K562 (cell line): ENCODE results near the gene GMEB2. TPM values are rescaled to one million over a fixed set of nuclear protein-coding genes. Genes with fewer than 3 reads are reported as not detected.
A peak's percentile ranks its signal among the peaks of the same experiment; 100 is the strongest.

Source experiments
- ATAC-seq: fragments of 200-7000 bp; cut with Tn5 transposase; 3 replicates; pipeline ENCODE4 v1.9.1; 2020; ENCODE audit warnings: moderate library complexity
- BruUV-seq: library from RNA; stranded (reverse); fragments of 400-500 nt; replicated peaks from 2 replicates; lab custom pipeline; 2021; lab: Mats Ljungman, UMichigan
- CTCF ChIA-PET: fragments of 300-600 bp; formaldehyde crosslinking; extraction: SDS; loops from one replicate; lab custom pipeline; 2021; ENCODE audit warnings: low intra/inter-chr PET ratio; lab: Yijun Ruan, JAX
- POLR2A ChIA-PET: fragments of 300-600, 350-650 bp; sonication (Branson Sonifier 250); formaldehyde crosslinking; extraction: SDS; loops from one replicate; lab custom pipeline; 2021; ENCODE audit warnings: antibody characterized with exemption, inconsistent platforms; lab: Yijun Ruan, JAX
- DNase-seq, 4 experiments: peaks; one replicate each; pipeline versions ENCODE4 v3.0.0 to v3.0.0-alpha.2; 2011 to 2018; ENCODE audit warnings: low spot score in 3 of 4, mixed read lengths in 3 of 4; ENCODE audit errors: extremely low read depth in 1 of 4
- FAIRE-seq: peaks from 2 replicates; lab custom pipeline; 2011; peaks lifted over from hg19 to GRCh38; lab: Jason Lieb, UNC
- H2AFZ ChIP-seq: 2 replicates; pipeline ENCODE4 v1.6.0; 2011; ENCODE audit warnings: low read depth, low read length, control low read depth, inconsistent platforms
- H3K27ac ChIP-seq: fragments of 200-600 bp; 3 replicates; pipeline ENCODE4 v1.8.0; 2011; ENCODE audit warnings: low read depth, mild to moderate bottlenecking, control low read depth, inconsistent platforms, low read length, moderate library complexity, mixed read lengths; ENCODE audit errors: extremely low read depth
- H3K27me3 ChIP-seq, 2 experiments: fragments of 300-600 bp in 1 of 2; 2 replicates in 1 of 2; 3 replicates in 1 of 2; pipeline versions ENCODE4 v1.6.0 to v1.8.0; 2011; ENCODE audit warnings: inconsistent platforms in 2 of 2, low read length in 2 of 2, mild to moderate bottlenecking in 1 of 2, mixed read lengths in 1 of 2, moderate library complexity in 1 of 2; ENCODE audit not compliant: control insufficient read depth in 2 of 2, insufficient read depth in 2 of 2
- H3K36me3 ChIP-seq: fragments of 300-600 bp; 3 replicates; pipeline ENCODE4 v1.8.0; 2011; ENCODE audit warnings: mild to moderate bottlenecking, low read length, inconsistent platforms; ENCODE audit not compliant: control insufficient read depth, insufficient read depth
- H3K4me1 ChIP-seq, 2 experiments: fragments of 200-600 bp in 1 of 2; replicated peaks in 1 of 2; 2 replicates in 1 of 2; 3 replicates in 1 of 2; pipeline versions ENCODE4 v1.5.1 to v1.8.0; 2011; ENCODE audit warnings: inconsistent platforms in 2 of 2, low read length in 2 of 2, mild to moderate bottlenecking in 1 of 2, mixed read lengths in 1 of 2, moderate library complexity in 1 of 2; ENCODE audit not compliant: control insufficient read depth in 2 of 2, insufficient read depth in 2 of 2
- H3K4me2 ChIP-seq: 2 replicates; pipeline ENCODE4 v1.6.1; 2011; ENCODE audit warnings: low read length, control low read depth, inconsistent platforms, mixed read lengths; ENCODE audit not compliant: insufficient read depth
- H3K4me3 ChIP-seq: fragments of 200-600 bp; sonication (generic), shearing (Covaris generic); 2 replicates; pipeline ENCODE4 v1.5.1; 2016; ENCODE audit warnings: control low read depth, inconsistent platforms
- H3K79me2 ChIP-seq: fragments of 200-600 bp; 3 replicates; pipeline ENCODE4 v1.8.0; 2011; ENCODE audit warnings: low read length, inconsistent platforms; ENCODE audit not compliant: control insufficient read depth, insufficient read depth
- H3K9ac ChIP-seq, 2 experiments: 2 replicates each; pipeline versions ENCODE4 v1.6.0 to v1.6.1; 2011; ENCODE audit warnings: low read depth in 2 of 2, low read length in 2 of 2, control low read depth in 1 of 2, inconsistent platforms in 1 of 2, mild to moderate bottlenecking in 1 of 2, mixed read lengths in 1 of 2; ENCODE audit not compliant: insufficient read depth in 1 of 2
- H3K9me1 ChIP-seq: one replicate; pipeline ENCODE4 v1.6.0; 2011; ENCODE audit warnings: inconsistent platforms, mild to moderate bottlenecking, low read length, moderate library complexity; ENCODE audit not compliant: control insufficient read depth, insufficient read depth
- H3K9me3 ChIP-seq: replicated peaks from 2 replicates; pipeline ENCODE4 v1.5.1; 2011; ENCODE audit warnings: low read depth, low read length, inconsistent platforms; ENCODE audit not compliant: control insufficient read depth, insufficient read depth
- H4K20me1 ChIP-seq: replicated peaks from 2 replicates; pipeline ENCODE4 v1.6.1; 2011; ENCODE audit warnings: low read length, inconsistent platforms, mixed read lengths; ENCODE audit not compliant: control insufficient read depth, insufficient read depth
- AFF4 ChIP-seq: sonication (generic); formaldehyde crosslinking; IDR thresholded peaks from 2 replicates; pipeline ENCODE4 v1.8.0; 2023; ENCODE audit warnings: mild to moderate bottlenecking, missing genetic modification reagents
- EHMT2 ChIP-seq: fragments of 450-650 bp; IDR thresholded peaks from 2 replicates; pipeline ENCODE4 v1.6.1; 2018; ENCODE audit warnings: antibody characterized with exemption
- MIER1 ChIP-seq: fragments of 450-650 bp; IDR thresholded peaks from 2 replicates; pipeline ENCODE4 v1.6.1; 2016; ENCODE audit warnings: antibody characterized with exemption, mild to moderate bottlenecking, low read depth
- ZNF766 ChIP-seq: fragments of 200-800 bp; sonication (Bioruptor generic); conservative IDR thresholded peaks from 2 replicates; pipeline ENCODE4 v1.6.1; 2016; ENCODE audit warnings: missing genetic modification characterization, missing compliant biosample characterization
- WGBS: fragments of 100-300 bp; shearing (Covaris generic); methylation state at CpG from one replicate; pipeline ENCODE4 v1.1.6; 2016; ENCODE audit warnings: low coverage, mixed read lengths; ENCODE audit not compliant: insufficient coverage; ENCODE audit errors: missing lambda C conversion rate; 5-methylcytosine and 5-hydroxymethylcytosine counted together
- in situ Hi-C: fragments of 300-500 bp; cut with MboI; formaldehyde crosslinking; loops from 4 replicates; pipeline ENCODE4 v1.15.0; 2018; ENCODE audit warnings: inconsistent platforms, mixed read lengths
- intact Hi-C: fragments of 100-400 bp; cut with micrococcal nuclease; formaldehyde crosslinking; loops from 2 replicates; pipeline ENCODE4 v1.14.2; 2022
- polyA plus RNA-seq, 8 experiments: library from polyadenylated mRNA; depleted of rRNA in 4 of 8; stranded (reverse) in 5 of 8; unstranded in 3 of 8; fragments of >200 nt; fragmentation: Nextera tagmentation in 2 of 8; fragmentation: Illumina TruSeq in 1 of 8; extraction: Ambion mirVana in 2 of 8; extraction: Trizol in 1 of 8; gene quantifications; 2 replicates each; pipeline versions ENCODE4 v1.2.1 to v1.2.3, GENCODE V29; 2011 to 2014; ENCODE audit warnings: inconsistent platforms in 1 of 8, missing spikeins in 1 of 8
- total RNA-seq, 7 experiments: library from RNA; depleted of rRNA in 6 of 7; stranded (reverse); fragments of >200 nt in 6 of 7; fragmentation: Illumina TruSeq in 2 of 7; extraction: Trizol in 2 of 7; gene quantifications; 2 replicates each; pipeline versions ENCODE4 v1.2.1 to v1.2.3, GENCODE V29; 2011 to 2021; ENCODE audit warnings: low replicate concordance in 1 of 7

The GMEB2 gene
- total and polyA plus RNA-seq, 9 of the 15 experiments (the other 6 are each of a cell fraction or from before 2014, with no cell fraction given): 0.03 to 13.9 (median 6.3) TPM

DNA sequence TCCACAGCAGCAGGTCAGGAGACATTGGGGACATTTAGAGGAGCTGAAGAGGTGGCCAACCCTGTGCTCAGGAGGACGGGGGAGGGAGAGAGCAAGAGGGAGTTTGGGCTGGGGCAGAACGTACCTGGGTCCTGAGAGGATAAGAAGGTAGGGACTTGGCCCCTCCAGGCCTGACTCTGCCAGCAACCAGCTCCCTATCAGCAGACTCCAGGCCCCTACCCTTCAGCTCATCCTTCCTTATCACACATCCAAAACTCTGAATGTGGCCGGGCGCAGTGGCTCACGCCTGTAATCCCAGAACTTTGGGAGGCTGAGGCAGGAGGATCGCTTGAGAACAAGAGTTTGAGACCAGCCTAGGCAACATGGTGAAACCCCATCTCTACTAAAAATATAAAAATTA, 21.3 kb upstream of the GMEB2 start (continued):
- no peak for TF ChIP-seq AFF4 (CRISPR knock-in tag)

GRCh38 chr20:63645218-63645617, 18.3 kb upstream of the GMEB2 start:
- ATAC-seq: no peak
- Histone ChIP-seq H3K27ac (no peak overlapping the region), H3K9ac (no peak overlapping the region), H3K79me2 (peaks cover 15% of the 10 kb centered on the region; the same call in 2 of the 3 replicates), H3K4me1 (peaks cover 11 to 57% of the 10 kb centered on the region in 2 experiments; a peak in 4 of 5 replicates), H4K20me1 (no peaks in the 10 kb centered on the region), H3K27me3 (no peaks in the 10 kb centered on the region), H3K9me3 (no peaks in the 10 kb centered on the region), H3K9me1 (peaks cover 3% of the 10 kb centered on the region), H3K4me2 (no peak overlapping the region), H3K36me3 (peaks cover 12% of the 10 kb centered on the region; the same call in 1 of the 3 replicates), H2AFZ (no peak overlapping the region), H3K4me3 (no peak overlapping the region)
- no peak for FAIRE-seq
- TF ChIP-seq EHMT2: peak; percentile 80; the same call in 1 of the 2 replicates
- TF ChIP-seq MIER1: 0 out of 2 replicates have a peak, but pooled peaks have one; percentile 3
- no peak for TF ChIP-seq ZNF766
- 53% methylated on average over 3 of the region's 4 CpGs for WGBS
- BruUV-seq: no TSS peak
- in situ Hi-C loops (no loop called here), intact Hi-C loops (no loop called here)
- ChIA-PET CTCF (interaction anchor here (0.6 kb wide), 1 partner anchor 162 kb away, joined by 3 read pairs; no protein-coding TSS in a partner anchor), POLR2A (interaction anchor here (0.6 to 1.0 kb wide), 3 partner anchors 53 to 165 kb away, joined by 3 to 7 read pairs (median 4); partner anchors contain the start of gene PPDPF)
- DNase-seq: no peak
